ENCODE data around the gene CSHL1. TPM values are rescaled to one million over a fixed set of nuclear protein-coding genes. Genes with fewer than 3 reads are reported as not detected.
A peak's percentile ranks its signal among the peaks of the same experiment; 100 is the strongest.

CSHL1 gene
- total RNA-seq, 2 donors from 2014 or later, result not detected

- intact Hi-C loops (cut with DNase I), result no loop called here
- H3K9me3 ChIP-seq, result no peaks in the 10 kb centered on the region
- no peak overlapping the region for H3K4me3 ChIP-seq
- no peaks in the 10 kb centered on the region for H3K27me3 ChIP-seq
- 73 to 77% methylated on average over 11 of the region's 11 CpGs for WGBS, 2 donors
- H3K4me1 ChIP-seq, result no peaks in the 10 kb centered on the region
- ATAC-seq, result no peak
- TF ChIP-seq CTCF (IDR thresholded peaks at IDR 0.05) (no peak), POLR2A (IDR thresholded peaks at IDR 0.05) (no peak)
- no peak overlapping the region for H3K27ac ChIP-seq
- DNase-seq, result no peak
- no peaks in the 10 kb centered on the region for H3K36me3 ChIP-seq (replicated peaks in 1 of 2; ENCODE audit: insufficient read depth in 1 of 2, low read depth in 2 of 2)
Measured at GRCh38 chr17:63955232-63955631, 44.2 kb upstream of the CSHL1 start.

GRCh38 chr17:63954402-63955063 is 43.5 kb upstream of the CSHL1 start:
- intact Hi-C loops (cut with DNase I), result no loop called here

GRCh38 chr17:63950940-63951907 is 40.2 kb upstream of the CSHL1 start:
- no peaks in the 10 kb centered on the region for H3K27me3 ChIP-seq
- ATAC-seq (peak; percentile 69), DNase-seq (peak; percentile 63 to 81 (median 72))
- no peak overlapping the region for H3K4me3 ChIP-seq
- H3K4me1 ChIP-seq, result no peaks in the 10 kb centered on the region
- WGBS, 2 donors, result 35 to 61% methylated on average over 12 to 29 of the region's 29 CpGs
- intact Hi-C loops (cut with DNase I), result no loop called here
- no peaks in the 10 kb centered on the region for H3K9me3 ChIP-seq
- no peaks in the 10 kb centered on the region for H3K36me3 ChIP-seq (replicated peaks in 1 of 2; ENCODE audit: insufficient read depth in 1 of 2, low read depth in 2 of 2)
- no peak overlapping the region for H3K27ac ChIP-seq
- TF ChIP-seq POLR2A (IDR thresholded peaks at IDR 0.05) (no peak), CTCF (IDR thresholded peaks at IDR 0.05) (peak; percentile 33 to 63 (median 54))

More at GRCh38 chr17:63954402-63955063, 43.5 kb upstream of the CSHL1 start:
- no peaks in the 10 kb centered on the region for H3K9me3 ChIP-seq
- DNase-seq (no peak), ATAC-seq (no peak)
- H3K27ac ChIP-seq, result no peak overlapping the region
- TF ChIP-seq CTCF (IDR thresholded peaks at IDR 0.05) (no peak), POLR2A (IDR thresholded peaks at IDR 0.05) (no peak)
- no peaks in the 10 kb centered on the region for H3K4me1 ChIP-seq
- H3K27me3 ChIP-seq, result no peaks in the 10 kb centered on the region
- H3K4me3 ChIP-seq, result no peak overlapping the region
- H3K36me3 ChIP-seq (replicated peaks in 1 of 2; ENCODE audit: insufficient read depth in 1 of 2, low read depth in 2 of 2), result no peaks in the 10 kb centered on the region
- 56 to 58% methylated on average over 11 of the region's 11 CpGs for WGBS, 2 donors

GRCh38 chr17:63949576-63950250 is 38.7 kb upstream of the CSHL1 start:
- intact Hi-C loops (cut with DNase I), result no loop called here
- ATAC-seq, result no peak
- WGBS, 2 donors, result 64 to 68% methylated on average over 18 of the region's 18 CpGs
- Histone ChIP-seq H3K4me3 (no peak overlapping the region), H3K9me3 (no peaks in the 10 kb centered on the region), H3K27me3 (no peaks in the 10 kb centered on the region), H3K4me1 (no peaks in the 10 kb centered on the region), H3K27ac (no peak overlapping the region), H3K36me3 (replicated peaks in 1 of 2; ENCODE audit: insufficient read depth in 1 of 2, low read depth in 2 of 2) (no peaks in the 10 kb centered on the region)
- TF ChIP-seq POLR2A (IDR thresholded peaks at IDR 0.05), result no peak
- no peak for TF ChIP-seq CTCF (IDR thresholded peaks at IDR 0.05)
- no peak for DNase-seq
